Lower leg skin (tissue), 3 donors: ENCODE data around the gene STXBP5L.

Experiments used
- CTCF ChIP-seq, 3 donors: fragments of 450-650 bp; IDR thresholded peaks; one replicate each; pipeline ENCODE4 v1.5.1; 2016; ENCODE audit warnings: antibody characterized with exemption in 3 of 3, mild to moderate bottlenecking in 3 of 3, moderate library complexity in 2 of 3
- POLR2A ChIP-seq, 2 donors: fragments of 450-650 bp; IDR thresholded peaks; one replicate each; pipeline ENCODE4 v1.6.1; 2016 to 2017; ENCODE audit warnings: antibody characterized with exemption in 2 of 2, mild to moderate bottlenecking in 1 of 2, moderate library complexity in 1 of 2

DNA sequence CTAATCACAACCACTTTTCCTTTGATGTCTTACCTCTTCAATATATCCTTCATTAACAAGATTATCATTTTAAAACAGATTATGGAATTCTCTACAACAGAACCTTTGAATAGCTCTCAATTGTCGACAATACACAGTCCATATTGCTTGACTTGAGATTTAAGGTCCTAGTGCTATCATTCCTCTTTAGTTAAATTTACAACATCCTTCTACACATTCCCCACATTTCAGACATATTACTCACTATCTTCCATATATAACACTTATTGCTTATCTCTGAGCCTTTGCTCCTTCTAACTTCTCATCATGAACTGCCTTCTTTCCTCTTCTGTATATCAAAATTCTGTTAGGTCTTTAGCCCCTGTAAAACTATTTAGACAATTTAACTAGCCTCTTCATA, 247.0 kb downstream of the STXBP5L start:
- no peak for TF ChIP-seq POLR2A (IDR thresholded peaks at IDR 0.05)
- TF ChIP-seq CTCF (IDR thresholded peaks at IDR 0.05), result no peak
